GM19238 (cell line): ENCODE data around the gene CCR5.
"Not testable (repeated sequence)": the region's sequence is repeated elsewhere in the genome, so short reads cannot be mapped to it uniquely, and the experiment has no call there.

Experiments used
- DNase-seq: peaks from one replicate; pipeline ENCODE4 v3.0.0; 2011; ENCODE audit warnings: low spot score; ENCODE audit not compliant: insufficient read length

CCR5 gene

GRCh38 chr3:46383211-46383950 is 12.6 kb downstream of the CCR5 start:
- DNase-seq: no peak

- DNase-seq: no peak
These were observed 13.2 kb downstream of the CCR5 start for GRCh38 chr3:46383951-46384330.

- DNase-seq: no peak
These were observed 15.5 kb downstream of the CCR5 start for GRCh38 chr3:46386205-46386604.

- DNase-seq: not testable (repeated sequence)
These were observed 18.1 kb downstream of the CCR5 start for GRCh38 chr3:46388847-46389246.

GRCh38 chr3:46389306-46389705 is 18.6 kb downstream of the CCR5 start:
- DNase-seq: no peak

GRCh38 chr3:46391526-46391925 is 20.8 kb downstream of the CCR5 start:
- DNase-seq: not testable (repeated sequence)

- DNase-seq: no peak
These were observed 22.3 kb downstream of the CCR5 start for GRCh38 chr3:46393011-46393410.

GRCh38 chr3:46393554-46394434 is 23.0 kb downstream of the CCR5 start:
- no peak for DNase-seq

- DNase-seq: no peak
These were observed 24.5 kb downstream of the CCR5 start for GRCh38 chr3:46395210-46395661.

- DNase-seq: no peak
These were observed 25.2 kb downstream of the CCR5 start for GRCh38 chr3:46395766-46396530.

GRCh38 chr3:46397111-46397510 is 26.4 kb downstream of the CCR5 start:
- DNase-seq: no peak

GRCh38 chr3:46398186-46398955 is 27.6 kb downstream of the CCR5 start:
- no peak for DNase-seq

GRCh38 chr3:46399098-46399497 is 28.4 kb downstream of the CCR5 start:
- no peak for DNase-seq

GRCh38 chr3:46399557-46399956 is 28.8 kb downstream of the CCR5 start:
- DNase-seq: no peak

GRCh38 chr3:46400000-46400734 is 29.4 kb downstream of the CCR5 start:
- no peak for DNase-seq

GRCh38 chr3:46400846-46401245 is 30.1 kb downstream of the CCR5 start:
- no peak for DNase-seq

GRCh38 chr3:46401579-46401978 is 30.8 kb downstream of the CCR5 start:
- DNase-seq: no peak

- not testable (repeated sequence) for DNase-seq
These were observed 32.2 kb downstream of the CCR5 start for GRCh38 chr3:46402902-46403301.

- DNase-seq: no peak
These were observed 34.7 kb downstream of the CCR5 start for GRCh38 chr3:46405301-46406019.

GRCh38 chr3:46406443-46406787 is 35.7 kb downstream of the CCR5 start:
- no peak for DNase-seq
